ENCODE results near the gene SMIM5. TPM values are rescaled to one million over a fixed set of nuclear protein-coding genes. Genes with fewer than 3 reads are reported as not detected.
A peak's percentile ranks its signal among the peaks of the same experiment; 100 is the strongest.

SMIM5 gene
- total RNA-seq, 4 donors from 2014 or later: 2.3 to 13.6 (median 7.9) TPM

DNA sequence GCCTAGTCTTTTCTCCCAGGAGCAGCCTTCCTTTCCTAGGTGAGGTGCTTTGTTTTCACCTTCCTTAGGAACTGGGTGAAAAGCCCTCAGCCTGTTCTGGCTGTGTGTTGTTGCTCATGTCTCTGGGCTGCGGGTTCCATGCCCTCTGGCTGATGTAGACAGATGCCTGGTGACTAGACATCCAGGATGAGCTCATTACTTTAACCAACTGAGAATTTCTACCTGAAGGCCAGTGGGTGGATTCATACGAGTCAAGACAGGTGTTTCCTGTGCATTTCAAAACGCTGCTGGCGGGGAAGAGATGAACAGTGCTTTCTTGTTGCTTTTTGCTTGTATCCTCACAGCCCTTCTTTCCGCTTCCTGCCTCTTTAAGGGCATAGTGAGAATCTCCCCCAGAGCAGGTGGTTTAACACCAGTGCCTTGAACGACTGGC lies 56.2 kb downstream of the SMIM5 start:
- Histone ChIP-seq H3K4me3 (replicated peaks in 1 of 3) (no peak overlapping the region), H3K36me3 (no peaks in the 10 kb centered on the region), H3K9me3 (no peaks in the 10 kb centered on the region), H3K4me1 (peaks cover 13 to 53% of the 10 kb centered on the region in 2 donors), H3K27ac (peak overlapping the region in 1 of 3 donors; percentile 15), H3K27me3 (no peaks in the 10 kb centered on the region)
- intact Hi-C loops (cut with DNase I): no loop called here
- WGBS, 2 donors: 50 to 53% methylated on average over 6 of the region's 6 CpGs
- peak; percentile 39 to 46 for DNase-seq
- TF ChIP-seq CTCF (IDR thresholded peaks at IDR 0.05) (no peak), POLR2A (IDR thresholded peaks at IDR 0.05) (no peak)

Other genes starting within 250 kb of the SMIM5 start
- 100 to 1,000 TPM in 2 of 4 donors, 10 to 100 TPM in 2; 65.8 to 101 (median 97.3) TPM for gene GRB2, start 227.8 kb upstream of the SMIM5 start, total RNA-seq
- 100 to 1,000 TPM in 1 of 4 donors, 10 to 100 TPM in 3; 52.1 to 116 (median 92.7) TPM for gene TMEM94, start 176.8 kb upstream of the SMIM5 start, total RNA-seq
- gene CASKIN2, start 117.9 kb upstream of the SMIM5 start, total RNA-seq: 10 to 100 TPM; 15.0 to 87.2 (median 21.7) TPM
- 10 to 100 TPM; 11.6 to 46.6 (median 25.8) TPM for gene TSEN54, start 116.9 kb upstream of the SMIM5 start, total RNA-seq
- gene LLGL2, start 107.7 kb upstream of the SMIM5 start, total RNA-seq: 10 to 100 TPM; 35.6 to 73.5 (median 53.8) TPM
- 100 to 1,000 TPM in 2 of 4 donors, 10 to 100 TPM in 2; 64.9 to 209 (median 120) TPM for gene MYO15B, start 45.6 kb upstream of the SMIM5 start, total RNA-seq
- gene RECQL5, start 33.7 kb downstream of the SMIM5 start, total RNA-seq: 10 to 100 TPM; 41.9 to 91.8 (median 70.1) TPM
- gene SAP30BP, start 33.9 kb downstream of the SMIM5 start, total RNA-seq: 10 to 100 TPM; 52.5 to 83.6 (median 72.7) TPM
- 10 to 100 TPM; 19.7 to 27.3 (median 23.1) TPM for gene ITGB4, start 88.0 kb downstream of the SMIM5 start, total RNA-seq
- gene GALK1, start 131.8 kb downstream of the SMIM5 start, total RNA-seq: 10 to 100 TPM; 15.4 to 28.5 (median 24.9) TPM
- 10 to 100 TPM; 32.5 to 61.4 (median 47.9) TPM for gene UNK, start 151.4 kb downstream of the SMIM5 start, total RNA-seq
- 1 to 10 TPM; 4.0 to 8.1 (median 5.2) TPM for gene UNC13D, start 211.0 kb downstream of the SMIM5 start, total RNA-seq
- 10 to 100 TPM; 41.8 to 64.5 (median 53.5) TPM for gene WBP2, start 221.9 kb downstream of the SMIM5 start, total RNA-seq
- 10 to 100 TPM; 14.7 to 27.8 (median 19.7) TPM for gene TRIM47, start 245.1 kb downstream of the SMIM5 start, total RNA-seq